WTC11 (cell line): ENCODE results near the gene ASIC3. TPM values are rescaled to one million over a fixed set of nuclear protein-coding genes. Genes with fewer than 3 reads are reported as not detected.

Experiments used
- ATAC-seq: fragments of 200-7000 bp; cut with Tn5 transposase; 2 replicates; pipeline ENCODE4 v1.10.0; 2021; ENCODE audit warnings: mild to moderate bottlenecking, moderate library complexity
- CTCF ChIA-PET: fragments of 300-600 bp; sonication (Branson Sonifier 250); formaldehyde crosslinking; loops from one replicate; lab custom pipeline; 2021; ENCODE audit warnings: antibody characterized with exemption; lab: Charles Lee
- POLR2A ChIA-PET: fragments of 350-600 bp; sonication (Branson Sonifier 250); formaldehyde crosslinking; loops from one replicate; lab custom pipeline; 2021; ENCODE audit warnings: antibody characterized with exemption; lab: Charles Lee
- DNase-seq: peaks from one replicate; pipeline ENCODE4 v3.0.0; 2021; ENCODE audit warnings: low spot score
- H3K27ac Mint-ChIP-seq: 2 replicates; pipeline ENCODE4 v1.8.0; 2021; ENCODE audit warnings: mixed read lengths
- H3K27me3 Mint-ChIP-seq: 2 replicates; pipeline ENCODE4 v1.8.0; 2021; ENCODE audit warnings: low read depth, mild to moderate bottlenecking, moderate library complexity, mixed read lengths
- H3K36me3 Mint-ChIP-seq: 2 replicates; pipeline ENCODE4 v1.8.0; 2021; ENCODE audit warnings: mixed read lengths
- H3K4me1 Mint-ChIP-seq: 2 replicates; pipeline ENCODE4 v1.8.0; 2022; ENCODE audit warnings: mixed read lengths
- H3K4me3 Mint-ChIP-seq: 2 replicates; pipeline ENCODE4 v1.8.0; 2021; ENCODE audit warnings: mild to moderate bottlenecking, moderate library complexity, mixed read lengths
- H3K9me3 Mint-ChIP-seq: 2 replicates; pipeline ENCODE4 v1.8.0; 2021; ENCODE audit warnings: mixed read lengths
- AR ChIP-seq: fragments of 250-450 bp; sonication (Bioruptor Pico); IDR thresholded peaks from 2 replicates; pipeline ENCODE4 v1.9.0; 2021; ENCODE audit warnings: mild to moderate bottlenecking
- CREM ChIP-seq: sonication (generic); formaldehyde crosslinking; IDR thresholded peaks from 2 replicates; pipeline ENCODE4 v1.8.1; 2022; ENCODE audit warnings: mild to moderate bottlenecking, missing genetic modification reagents, moderate library complexity
- CTCF ChIP-seq: fragments of 200-600 bp; IDR thresholded peaks from 2 replicates; pipeline ENCODE4 v1.8.0; 2022; ENCODE audit warnings: antibody characterized with exemption
- E2F1 ChIP-seq: sonication (generic); formaldehyde crosslinking; IDR thresholded peaks from 2 replicates; pipeline ENCODE4 v1.8.0; 2022; ENCODE audit warnings: mild to moderate bottlenecking, missing genetic modification reagents
- E2F4 ChIP-seq: sonication (generic); formaldehyde crosslinking; IDR thresholded peaks from 2 replicates; pipeline ENCODE4 v1.8.1; 2022; ENCODE audit warnings: low read depth, mild to moderate bottlenecking, moderate library complexity, missing genetic modification reagents, borderline replicate concordance
- GABPB1 ChIP-seq: sonication (generic); formaldehyde crosslinking; IDR thresholded peaks from 2 replicates; pipeline ENCODE4 v1.8.1; 2023; ENCODE audit warnings: mild to moderate bottlenecking, missing genetic modification reagents
- JUN ChIP-seq: sonication (generic); formaldehyde crosslinking; IDR thresholded peaks from 2 replicates; pipeline ENCODE4 v1.8.0; 2023; ENCODE audit warnings: mild to moderate bottlenecking, missing genetic modification reagents
- MXD4 ChIP-seq: fragments of 250-450 bp; sonication (Bioruptor Pico); IDR thresholded peaks from 2 replicates; pipeline ENCODE4 v1.8.0; 2021; ENCODE audit warnings: mild to moderate bottlenecking, moderate library complexity, borderline replicate concordance
- NFATC4 ChIP-seq: fragments of 250-450 bp; sonication (Bioruptor Pico); IDR thresholded peaks from 2 replicates; pipeline ENCODE4 v1.9.0; 2021; ENCODE audit warnings: mild to moderate bottlenecking
- NFYB ChIP-seq: sonication (generic); formaldehyde crosslinking; conservative IDR thresholded peaks from 2 replicates; pipeline ENCODE4 v1.8.0; 2022; ENCODE audit warnings: low read depth, missing genetic modification reagents
- NR1H2 ChIP-seq: sonication (generic); formaldehyde crosslinking; IDR thresholded peaks from 2 replicates; pipeline ENCODE4 v1.9.0; 2021; ENCODE audit warnings: mild to moderate bottlenecking, moderate library complexity, missing genetic modification reagents
- RORB ChIP-seq: fragments of 250-450 bp; sonication (Bioruptor Pico); IDR thresholded peaks from 2 replicates; pipeline ENCODE4 v1.9.0; 2021; ENCODE audit warnings: mild to moderate bottlenecking
- TEAD1 ChIP-seq: sonication (generic); formaldehyde crosslinking; IDR thresholded peaks from 2 replicates; pipeline ENCODE4 v1.8.0; 2022; ENCODE audit warnings: mild to moderate bottlenecking, missing genetic modification reagents
- TEAD4 ChIP-seq: sonication (generic); formaldehyde crosslinking; IDR thresholded peaks from 2 replicates; pipeline ENCODE4 v1.8.0; 2022; ENCODE audit warnings: mild to moderate bottlenecking, missing genetic modification reagents
- USF1 ChIP-seq: sonication (generic); formaldehyde crosslinking; IDR thresholded peaks from 2 replicates; pipeline ENCODE4 v1.8.0; 2022; ENCODE audit warnings: mild to moderate bottlenecking, missing genetic modification reagents
- USF2 ChIP-seq: sonication (generic); formaldehyde crosslinking; IDR thresholded peaks from 2 replicates; pipeline ENCODE4 v1.8.1; 2023; ENCODE audit warnings: mild to moderate bottlenecking, missing genetic modification reagents, moderate library complexity
- ZNF121 ChIP-seq: sonication (generic); formaldehyde crosslinking; IDR thresholded peaks from 2 replicates; pipeline ENCODE4 v1.8.0; 2023; ENCODE audit warnings: missing genetic modification reagents
- ZNF232 ChIP-seq: sonication (generic); formaldehyde crosslinking; IDR thresholded peaks from 2 replicates; pipeline ENCODE4 v1.8.0; 2022; ENCODE audit warnings: mild to moderate bottlenecking, missing genetic modification reagents
- ZNF416 ChIP-seq: fragments of 250-450 bp; sonication (Bioruptor Pico); IDR thresholded peaks from 2 replicates; pipeline ENCODE4 v1.9.0; 2021; ENCODE audit warnings: mild to moderate bottlenecking, inconsistent platforms
- ZNF425 ChIP-seq: fragments of 250-450 bp; sonication (Bioruptor Pico); conservative IDR thresholded peaks from 2 replicates; pipeline ENCODE4 v1.9.0; 2021; ENCODE audit warnings: mild to moderate bottlenecking
- ZSCAN18 ChIP-seq: fragments of 250-450 bp; sonication (Bioruptor Pico); IDR thresholded peaks from 2 replicates; pipeline ENCODE4 v2.1.2; 2022; ENCODE audit warnings: mild to moderate bottlenecking, moderate library complexity
- total RNA-seq: library from RNA; stranded (reverse); gene quantifications from 3 replicates; pipeline ENCODE4 v1.2.3, GENCODE V29; 2021

The ASIC3 gene
- total RNA-seq, 1 experiment from 2014 or later, result 5.5 TPM

GRCh38 chr7:151035026-151035717 lies 13.2 kb upstream of the ASIC3 start (continued):
- TF ChIP-seq ZNF232, result no peak
- no peak for TF ChIP-seq GABPB1 (CRISPR knock-in tag)
- no peak for TF ChIP-seq TEAD4 (CRISPR knock-in tag)
- no peak for TF ChIP-seq ZNF121
- TF ChIP-seq ZSCAN18 (CRISPR knock-in tag), result no peak
- TF ChIP-seq AR (CRISPR knock-in tag), result no peak
- no peak for TF ChIP-seq CREM
- no peak for TF ChIP-seq ZNF416 (CRISPR knock-in tag)
- TF ChIP-seq JUN (CRISPR knock-in tag), result no peak
- no peak for TF ChIP-seq RORB (CRISPR knock-in tag)
- TF ChIP-seq NR1H2 (CRISPR knock-in tag), result no peak
- no peak for TF ChIP-seq E2F1 (CRISPR knock-in tag)
- TF ChIP-seq TEAD1 (CRISPR knock-in tag), result no peak
- TF ChIP-seq MXD4 (CRISPR knock-in tag), result no peak
- no peak for TF ChIP-seq E2F4 (CRISPR knock-in tag)
- TF ChIP-seq CTCF, result no peak

GRCh38 chr7:151035902-151036301 lies 12.4 kb upstream of the ASIC3 start:
- no peaks in the 10 kb centered on the region for H3K36me3 Mint-ChIP-seq
- no peak for ATAC-seq
- ChIA-PET CTCF (interaction anchor here (1.6 kb wide), 1 partner anchor 8 kb away, joined by 4 read pairs; the partner anchor contains the start of gene ABCB8), POLR2A (no interaction called here)
- no peaks in the 10 kb centered on the region for H3K27me3 Mint-ChIP-seq
- H3K27ac Mint-ChIP-seq, result no peak overlapping the region
- H3K4me3 Mint-ChIP-seq, result no peak overlapping the region
- H3K4me1 Mint-ChIP-seq, result no peaks in the 10 kb centered on the region
- DNase-seq, result no peak
- H3K9me3 Mint-ChIP-seq, result no peaks in the 10 kb centered on the region
- TF ChIP-seq NFATC4 (CRISPR knock-in tag), result no peak
- no peak for TF ChIP-seq RORB (CRISPR knock-in tag)
- no peak for TF ChIP-seq NFYB (CRISPR knock-in tag)
- no peak for TF ChIP-seq ZSCAN18 (CRISPR knock-in tag)
- no peak for TF ChIP-seq USF1
- TF ChIP-seq USF2 (CRISPR knock-in tag), result no peak
- TF ChIP-seq ZNF425 (CRISPR knock-in tag), result no peak
